Parathyroid adenoma (tissue), 2 donors: ENCODE measurements around the gene SPSB3.

Source experiments
- H2AFZ ChIP-seq: fragments of 300-600 bp; sonication (generic); one replicate; pipeline ENCODE4 v1.7.0; 2017; ENCODE audit warnings: antibody characterized with exemption, mild to moderate bottlenecking
- H3K27ac ChIP-seq: fragments of 300-600 bp; sonication (generic); one replicate; pipeline ENCODE4 v1.7.0; 2017
- H3K27me3 ChIP-seq: fragments of 300-600 bp; sonication (generic); one replicate; pipeline ENCODE4 v1.7.0; 2017; ENCODE audit warnings: low read length; ENCODE audit not compliant: control insufficient read depth, insufficient read depth
- H3K36me3 ChIP-seq: fragments of 300-600 bp; sonication (generic); one replicate; pipeline ENCODE4 v1.7.0; 2017; ENCODE audit warnings: low read length; ENCODE audit not compliant: control insufficient read depth, insufficient read depth
- H3K4me1 ChIP-seq: fragments of 300-600 bp; sonication (generic); one replicate; pipeline ENCODE4 v1.7.0; 2017; ENCODE audit warnings: control low read depth
- H3K4me2 ChIP-seq: fragments of 300-600 bp; sonication (generic); one replicate; pipeline ENCODE4 v1.7.0; 2017; ENCODE audit warnings: low read length
- H3K4me3 ChIP-seq: fragments of 300-600 bp; sonication (generic); one replicate; pipeline ENCODE4 v1.7.0; 2017; ENCODE audit warnings: low read depth, low read length
- H3K79me2 ChIP-seq: fragments of 300-600 bp; sonication (generic); one replicate; pipeline ENCODE4 v1.7.0; 2017; ENCODE audit warnings: control low read depth
- H3K9ac ChIP-seq: fragments of 300-600 bp; sonication (generic); one replicate; pipeline ENCODE4 v1.7.0; 2017; ENCODE audit warnings: mild to moderate bottlenecking
- H3K9me3 ChIP-seq: fragments of 300-600 bp; sonication (generic); one replicate; pipeline ENCODE4 v1.7.0; 2017; ENCODE audit warnings: low read length; ENCODE audit not compliant: control insufficient read depth
- CTCF ChIP-seq: fragments of 300-600 bp; sonication (generic); IDR thresholded peaks from one replicate; pipeline ENCODE4 v1.7.0; 2017; ENCODE audit warnings: antibody characterized with exemption, mild to moderate bottlenecking
- donor health status: primary hyperparathyroidism.

SPSB3 gene

GRCh38 chr16:1731073-1731472, 51.3 kb downstream of the SPSB3 start:
- Histone ChIP-seq H3K4me3 (no peak overlapping the region), H3K9ac (no peak overlapping the region), H3K4me2 (no peak overlapping the region), H3K36me3 (no peaks in the 10 kb centered on the region), H3K79me2 (peaks cover 55% of the 10 kb centered on the region), H3K27ac (no peak overlapping the region), H2AFZ (no peak overlapping the region), H3K4me1 (no peaks in the 10 kb centered on the region), H3K27me3 (no peaks in the 10 kb centered on the region), H3K9me3 (no peaks in the 10 kb centered on the region)
- no peak for TF ChIP-seq CTCF

- H3K4me3 ChIP-seq = no peak overlapping the region
- H3K36me3 ChIP-seq = no peaks in the 10 kb centered on the region
- H3K27ac ChIP-seq = no peak overlapping the region
- no peak for TF ChIP-seq CTCF
- H2AFZ ChIP-seq = no peak overlapping the region
- peaks cover 54% of the 10 kb centered on the region for H3K79me2 ChIP-seq
- H3K4me1 ChIP-seq = no peaks in the 10 kb centered on the region
- no peaks in the 10 kb centered on the region for H3K9me3 ChIP-seq
- no peak overlapping the region for H3K4me2 ChIP-seq
- H3K9ac ChIP-seq = no peak overlapping the region
- H3K27me3 ChIP-seq = no peaks in the 10 kb centered on the region
Observed at GRCh38 chr16:1729445-1729844, 52.9 kb downstream of the SPSB3 start.

GRCh38 chr16:1729026-1729425, 53.3 kb downstream of the SPSB3 start:
- H3K4me1 ChIP-seq = no peaks in the 10 kb centered on the region
- no peak overlapping the region for H2AFZ ChIP-seq
- peaks cover 54% of the 10 kb centered on the region for H3K79me2 ChIP-seq
- no peaks in the 10 kb centered on the region for H3K36me3 ChIP-seq
- no peaks in the 10 kb centered on the region for H3K9me3 ChIP-seq
- no peak overlapping the region for H3K27ac ChIP-seq
- H3K27me3 ChIP-seq = no peaks in the 10 kb centered on the region
- H3K4me2 ChIP-seq = no peak overlapping the region
- no peak for TF ChIP-seq CTCF
- H3K4me3 ChIP-seq = no peak overlapping the region
- no peak overlapping the region for H3K9ac ChIP-seq

- Histone ChIP-seq H3K36me3 (no peaks in the 10 kb centered on the region), H3K9ac (no peak overlapping the region), H3K9me3 (no peaks in the 10 kb centered on the region), H3K4me1 (no peaks in the 10 kb centered on the region), H3K27me3 (no peaks in the 10 kb centered on the region), H3K4me3 (no peak overlapping the region), H3K4me2 (no peak overlapping the region), H3K79me2 (peaks cover 64% of the 10 kb centered on the region), H3K27ac (no peak overlapping the region), H2AFZ (no peak overlapping the region)
- TF ChIP-seq CTCF = no peak
Observed at GRCh38 chr16:1727651-1728624, 54.4 kb downstream of the SPSB3 start.
